GM19240 (cell line): ENCODE data around the gene GSG1L.
"Not testable (repeated sequence)": the region's sequence is repeated elsewhere in the genome, so short reads cannot be mapped to it uniquely, and the experiment has no call there.

ENCODE experiments used
- DNase-seq: peaks from one replicate; pipeline ENCODE4 v3.0.0; 2011; ENCODE audit warnings: low spot score; ENCODE audit not compliant: insufficient read length

Gene GSG1L

GRCh38 chr16:27906883-27907282 is 156.6 kb downstream of the GSG1L start:
- no peak for DNase-seq

GRCh38 chr16:27903046-27903655 is 160.4 kb downstream of the GSG1L start:
- DNase-seq, result no peak

DNA sequence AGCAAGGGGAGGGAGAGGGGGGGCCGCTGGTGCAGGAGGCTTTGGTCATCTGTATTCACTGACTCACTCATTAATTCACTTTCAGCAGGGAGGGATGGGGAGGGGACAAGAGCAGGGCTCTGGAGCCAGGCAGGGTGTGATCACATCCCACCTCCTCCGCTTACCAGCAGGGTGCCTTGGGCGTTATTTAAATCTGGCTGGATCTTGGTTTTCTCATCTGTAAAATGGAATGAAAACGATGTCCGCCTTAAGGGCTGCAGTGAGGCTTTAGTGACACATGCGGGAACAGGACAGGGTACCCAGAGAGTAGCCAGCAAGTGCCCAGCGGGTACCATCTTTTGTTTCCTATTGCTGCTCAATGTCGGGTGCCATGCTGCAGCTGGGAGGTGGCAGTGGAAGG is 161.0 kb downstream of the GSG1L start:
- DNase-seq, result no peak

DNA sequence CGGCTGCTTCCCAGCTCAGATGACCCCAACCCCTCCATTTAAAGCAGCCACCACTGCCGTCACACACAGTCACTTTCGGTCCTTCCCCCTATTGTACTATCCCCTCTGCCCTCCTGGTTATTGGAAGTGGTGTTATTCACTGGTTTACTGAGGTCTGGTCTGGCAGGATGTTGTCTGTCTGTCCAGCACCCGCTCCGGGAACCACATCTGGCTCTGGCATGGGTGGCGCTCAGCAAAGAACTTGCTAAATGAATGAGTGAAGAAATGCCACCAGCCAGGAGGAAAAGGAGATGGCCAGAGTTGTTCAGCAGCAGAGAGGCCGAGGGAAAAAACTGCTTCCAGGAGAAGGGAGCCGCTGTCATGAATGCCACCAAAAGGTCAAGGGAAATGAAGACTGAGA is 161.6 kb downstream of the GSG1L start:
- no peak for DNase-seq

DNA sequence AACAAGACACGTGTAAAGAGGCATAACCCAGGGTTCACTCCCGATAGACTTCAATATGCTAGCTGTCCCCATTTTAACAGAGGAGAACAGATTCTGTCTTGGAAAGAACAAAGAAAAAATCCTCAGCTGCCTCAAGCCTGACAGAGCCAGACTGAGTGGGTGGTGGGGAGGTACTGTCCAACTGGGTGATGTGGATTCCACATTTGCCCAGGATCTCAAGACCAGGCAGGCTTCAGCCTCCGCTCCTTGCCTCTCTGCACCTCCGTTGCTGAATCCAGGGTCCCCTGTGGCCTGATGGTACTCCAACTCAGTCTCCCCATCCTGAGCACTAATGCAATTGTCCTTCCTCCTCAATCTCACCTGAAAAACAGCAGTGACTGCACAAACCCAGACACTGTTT is 163.8 kb downstream of the GSG1L start:
- no peak for DNase-seq

DNA sequence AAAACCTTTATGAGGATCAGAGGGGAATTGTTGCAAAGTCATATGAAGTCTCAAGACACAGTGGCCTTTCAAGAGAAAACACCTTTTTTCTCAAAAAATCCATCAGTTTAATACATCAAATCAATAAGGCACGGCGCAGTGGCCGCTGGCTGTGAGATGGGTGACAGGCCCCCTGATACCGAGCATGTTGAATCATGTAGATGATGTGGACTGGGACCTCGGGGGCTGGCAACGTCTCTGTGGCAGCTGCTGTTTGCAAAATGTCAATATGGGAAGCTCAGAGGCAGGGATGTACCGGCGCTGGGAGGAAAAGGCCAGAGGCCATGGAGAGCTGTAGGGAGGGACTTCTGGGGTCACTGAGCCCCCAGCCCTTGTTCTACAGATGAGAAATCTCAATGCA is 169.1 kb downstream of the GSG1L start:
- DNase-seq, result no peak

GRCh38 chr16:27892879-27893278 is 170.6 kb downstream of the GSG1L start:
- no peak for DNase-seq

DNA sequence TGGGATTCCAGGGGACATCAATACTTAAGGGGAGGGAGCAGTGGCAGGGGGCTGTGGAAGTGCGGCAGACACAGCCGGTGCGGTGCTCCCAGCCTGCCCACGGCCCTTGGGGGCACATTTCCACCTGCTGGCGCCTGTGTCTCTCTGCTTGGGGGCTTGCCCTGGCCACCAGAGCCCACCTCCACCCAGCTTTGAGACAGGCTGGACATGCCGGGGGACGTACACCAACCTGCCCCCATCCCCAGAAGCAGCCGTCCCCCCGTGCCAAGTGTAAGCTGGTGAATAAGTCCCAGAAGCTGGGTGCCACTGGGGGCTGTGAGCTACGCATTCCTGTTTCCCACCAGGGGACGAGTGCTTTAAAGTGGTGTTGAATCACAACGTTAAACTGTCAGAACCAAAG is 172.6 kb downstream of the GSG1L start:
- no peak for DNase-seq

- DNase-seq, result no peak
Observed at GRCh38 chr16:27890006-27890405, 173.5 kb downstream of the GSG1L start.

DNA sequence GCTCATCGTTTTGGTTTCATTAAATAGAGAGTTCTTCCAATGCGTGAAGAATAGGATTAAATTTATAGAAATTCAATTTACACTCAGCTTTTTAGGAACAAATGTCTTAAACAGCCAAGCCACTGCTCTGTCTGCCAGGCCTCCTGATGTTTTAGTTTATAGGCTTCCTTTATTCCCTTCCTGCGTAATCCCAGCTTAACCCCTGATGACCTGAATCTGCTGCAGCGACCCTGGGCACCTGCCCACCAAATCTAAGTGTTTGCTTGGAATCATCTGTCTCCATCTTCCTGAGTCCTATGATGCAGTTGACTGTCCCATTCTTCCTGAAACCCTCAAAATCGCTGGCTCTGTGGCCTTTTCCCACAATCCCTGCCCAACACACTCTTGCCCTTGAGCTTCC is 179.9 kb downstream of the GSG1L start:
- DNase-seq, result no peak

GRCh38 chr16:27880287-27880686 is 183.2 kb downstream of the GSG1L start:
- no peak for DNase-seq

- no peak for DNase-seq
Observed at GRCh38 chr16:27879601-27880247, 183.8 kb downstream of the GSG1L start.

DNA sequence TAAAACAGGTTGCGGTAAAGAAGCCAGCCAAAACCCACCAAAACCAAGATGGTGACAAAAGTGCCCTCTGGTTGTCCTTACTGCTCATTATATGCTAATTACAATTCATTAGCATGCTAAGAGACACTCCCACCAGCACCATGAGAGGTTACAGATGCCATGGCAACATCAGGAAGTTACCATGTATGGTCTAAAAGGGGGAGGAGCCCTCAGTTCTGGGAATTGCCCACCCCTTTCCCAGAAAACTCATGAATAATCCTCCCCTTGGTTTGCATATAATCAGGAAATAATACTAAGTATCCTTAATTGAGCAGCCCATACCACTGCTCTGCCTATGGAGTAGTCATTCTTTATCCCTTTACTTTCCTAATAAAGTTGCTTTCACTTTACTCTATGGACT is 190.9 kb downstream of the GSG1L start:
- not testable (repeated sequence) for DNase-seq

- DNase-seq, result no peak
Observed at GRCh38 chr16:27870116-27870798, 193.3 kb downstream of the GSG1L start.

DNA sequence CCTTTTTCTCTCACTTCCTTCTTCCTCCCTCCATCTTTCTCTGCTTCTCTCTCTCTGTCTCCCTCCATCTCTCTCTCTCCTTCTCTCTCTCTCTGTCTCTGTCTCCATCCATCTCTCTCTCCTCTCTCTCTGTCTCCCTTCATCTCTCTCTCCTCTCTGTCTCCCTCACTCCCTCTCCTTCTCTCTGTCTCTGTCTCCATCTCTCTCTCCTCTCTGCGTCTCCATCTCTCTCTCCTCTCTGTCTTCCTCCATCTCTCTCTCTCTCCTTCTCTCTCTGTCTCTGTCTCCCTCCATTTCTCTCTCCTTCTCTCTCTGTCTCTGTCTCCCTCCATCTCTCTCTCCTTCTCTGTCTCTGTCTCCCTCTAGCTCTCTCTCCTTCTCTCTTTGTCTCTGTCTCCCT is 194.1 kb downstream of the GSG1L start:
- no peak for DNase-seq

- DNase-seq, result no peak
Observed at GRCh38 chr16:27868180-27868579, 195.3 kb downstream of the GSG1L start.

DNA sequence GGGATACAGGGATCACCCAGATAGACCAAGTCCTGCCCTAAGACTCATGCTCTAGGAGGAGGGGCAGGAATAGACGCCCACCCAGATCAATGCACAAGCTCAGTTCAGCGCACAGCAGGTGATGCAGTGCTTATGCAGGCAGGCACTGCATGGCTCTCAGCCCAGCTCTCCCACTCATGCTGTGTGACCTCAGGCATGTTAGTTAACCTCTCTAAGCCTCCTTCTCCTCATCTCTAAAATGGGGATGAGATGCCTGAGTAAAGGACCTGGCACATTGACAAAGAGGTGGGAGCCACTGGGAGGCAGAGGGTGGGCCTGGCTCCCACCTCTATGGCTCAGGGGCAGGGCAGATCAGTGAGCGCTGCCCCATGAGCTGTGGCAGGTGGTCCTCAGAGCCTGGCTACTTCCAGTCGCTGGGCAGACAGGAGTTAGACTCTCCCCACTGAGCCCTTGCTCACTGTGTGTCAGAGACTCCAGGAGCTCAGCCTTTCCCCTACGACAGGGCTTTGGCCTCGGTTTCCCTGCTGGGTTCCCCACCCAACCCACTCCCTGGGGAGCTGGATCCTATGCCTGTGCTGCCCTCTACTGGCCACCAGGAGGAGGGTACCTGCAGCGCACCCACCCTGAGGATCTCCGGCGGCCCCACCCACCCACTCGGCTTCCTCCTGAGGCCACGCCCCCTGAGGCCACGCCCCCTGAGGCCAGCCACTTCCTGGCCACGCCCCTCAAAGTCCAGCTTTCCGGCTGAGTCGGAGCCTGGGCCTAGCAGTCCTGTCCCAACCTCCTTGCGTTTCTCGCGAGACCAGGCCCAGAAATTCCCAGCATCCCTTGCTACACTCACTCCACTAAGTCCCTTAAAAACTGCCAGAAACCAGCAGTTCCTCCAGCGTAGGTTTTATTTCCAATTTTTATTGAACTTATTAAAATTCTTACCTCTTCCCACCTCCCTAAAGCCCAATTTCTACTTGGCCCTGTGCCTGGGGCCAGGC is 196.1 kb downstream of the GSG1L start:
- peak; percentile 41 for DNase-seq

DNA sequence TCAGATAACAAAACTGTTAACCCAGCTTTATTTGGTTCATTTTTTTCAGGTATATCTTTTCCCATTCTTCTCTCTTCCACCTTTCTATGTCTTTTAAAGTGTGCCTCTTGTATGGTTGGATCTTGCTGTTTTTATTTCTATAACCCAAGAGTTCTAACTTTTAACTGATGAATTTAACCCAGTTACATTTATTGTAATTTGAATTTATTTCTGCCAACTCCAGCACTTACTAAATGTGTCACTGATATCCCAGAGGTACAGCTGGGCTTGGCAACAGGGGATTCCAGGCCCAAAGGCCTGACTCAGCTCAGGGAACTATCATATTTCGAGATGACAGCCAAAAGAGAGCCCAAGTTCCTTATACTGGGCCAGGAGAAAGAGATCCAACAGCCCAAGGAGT is 200.1 kb downstream of the GSG1L start:
- no peak for DNase-seq

DNA sequence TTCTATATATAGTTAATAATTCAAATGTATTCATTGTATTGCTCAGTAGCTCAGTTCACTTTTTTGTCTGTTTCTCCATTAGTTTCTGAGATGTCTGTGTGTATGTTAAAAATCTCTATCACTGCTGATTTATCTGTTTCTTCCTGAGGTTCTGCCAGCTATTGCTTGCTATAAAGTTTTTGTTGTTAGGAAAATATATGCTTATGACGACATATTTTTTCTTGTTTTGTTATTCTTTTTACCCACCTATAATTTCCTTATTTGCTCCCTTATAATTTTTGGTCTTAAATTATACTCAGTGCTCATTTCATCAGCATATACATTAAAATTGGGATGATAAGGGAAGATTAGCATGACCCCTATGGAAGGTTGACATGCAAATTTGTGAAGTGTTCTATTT is 200.6 kb downstream of the GSG1L start:
- no peak for DNase-seq

DNA sequence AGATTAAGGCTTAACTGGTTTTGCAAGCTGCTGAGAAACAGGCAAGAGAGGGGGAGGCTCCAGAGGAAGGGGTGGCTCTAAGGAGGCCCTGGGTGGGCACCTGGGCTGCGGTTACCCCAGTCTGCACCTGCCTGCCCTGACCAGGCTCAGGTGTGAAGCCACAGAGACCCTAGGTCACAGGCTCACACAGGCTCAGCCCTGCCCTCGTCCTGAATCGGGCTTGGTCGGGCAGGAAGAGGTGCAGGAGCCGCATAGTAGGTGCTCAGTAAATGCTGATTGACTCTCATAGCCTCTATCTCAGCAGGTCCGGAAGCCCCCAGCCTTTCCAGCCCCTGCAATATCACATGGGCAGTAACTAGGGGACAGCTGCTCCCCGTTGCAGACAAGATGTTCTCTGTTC is 203.4 kb downstream of the GSG1L start:
- no peak for DNase-seq

GRCh38 chr16:27859020-27859419 is 204.5 kb downstream of the GSG1L start:
- no peak for DNase-seq

DNA sequence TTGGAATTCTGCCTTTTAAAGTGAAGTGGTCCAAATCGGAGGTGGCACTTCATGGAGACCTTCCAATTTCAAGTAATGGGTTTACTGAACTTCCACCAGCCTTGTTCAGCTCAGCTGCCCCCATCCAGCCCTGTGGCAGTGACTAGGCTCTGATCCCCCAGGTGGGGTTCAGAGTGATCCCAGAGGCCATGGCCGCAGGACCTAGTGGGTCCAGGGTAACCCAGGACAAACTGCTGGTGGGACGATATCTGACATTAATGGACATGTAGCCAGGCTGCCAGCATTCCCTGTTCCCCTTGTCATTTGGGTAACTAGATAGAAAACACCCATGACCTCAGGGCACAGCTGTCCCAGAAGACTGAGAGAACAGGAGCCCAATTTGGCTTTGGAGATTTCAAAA is 209.9 kb downstream of the GSG1L start:
- DNase-seq, result no peak
